Cortex of kidney (tissue), 1 donor: ENCODE measurements around the gene HNRNPF.
"Not testable (repeated sequence)": the region's sequence is repeated elsewhere in the genome, so short reads cannot be mapped to it uniquely, and the experiment has no call there.

Source experiments
- DNase-seq: peaks from one replicate; lab custom pipeline; 2025; lab: John Stamatoyannopoulos, UW

Gene HNRNPF, protein sequence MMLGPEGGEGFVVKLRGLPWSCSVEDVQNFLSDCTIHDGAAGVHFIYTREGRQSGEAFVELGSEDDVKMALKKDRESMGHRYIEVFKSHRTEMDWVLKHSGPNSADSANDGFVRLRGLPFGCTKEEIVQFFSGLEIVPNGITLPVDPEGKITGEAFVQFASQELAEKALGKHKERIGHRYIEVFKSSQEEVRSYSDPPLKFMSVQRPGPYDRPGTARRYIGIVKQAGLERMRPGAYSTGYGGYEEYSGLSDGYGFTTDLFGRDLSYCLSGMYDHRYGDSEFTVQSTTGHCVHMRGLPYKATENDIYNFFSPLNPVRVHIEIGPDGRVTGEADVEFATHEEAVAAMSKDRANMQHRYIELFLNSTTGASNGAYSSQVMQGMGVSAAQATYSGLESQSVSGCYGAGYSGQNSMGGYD

DNA sequence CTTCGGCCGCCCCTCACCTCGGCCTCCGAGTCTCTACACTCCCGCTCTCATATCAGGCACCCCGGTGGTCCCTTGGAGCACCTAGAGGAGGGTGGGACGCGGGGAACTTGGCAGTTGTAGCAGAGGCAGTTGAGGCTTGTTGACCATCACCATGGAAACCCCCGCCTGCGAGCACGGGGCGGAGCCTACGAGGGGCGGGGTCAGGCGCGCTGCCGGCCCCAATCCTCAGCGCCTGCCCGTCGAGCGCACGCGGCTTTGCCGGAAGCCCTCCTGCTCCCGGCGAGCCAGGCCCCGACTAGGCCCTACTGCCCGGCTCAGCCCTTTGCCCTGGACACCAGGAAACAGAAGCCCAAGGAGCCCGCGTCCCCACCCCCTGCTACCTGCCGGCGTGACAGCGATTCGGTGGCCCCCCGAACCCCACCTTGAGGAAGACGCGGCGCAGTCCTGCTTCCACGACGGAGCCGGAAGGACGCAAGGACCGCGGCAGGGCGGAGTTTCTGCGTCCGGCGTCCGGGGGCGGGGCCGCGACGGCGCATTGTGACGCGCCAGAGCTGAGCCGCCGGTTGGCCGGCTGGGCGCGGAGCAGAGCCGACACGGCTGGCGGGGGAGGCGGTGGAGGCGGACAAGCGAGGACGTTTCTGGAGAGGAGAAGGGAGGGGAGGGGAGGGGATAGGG, at the start of gene HNRNPF:
Gene HNRNPF (minus strand): TSS at position 477 of the 675 bp plus-strand sequence. CDS start 21,302 bp downstream, outside the sequence.
- peak; percentile 83 for DNase-seq

DNA sequence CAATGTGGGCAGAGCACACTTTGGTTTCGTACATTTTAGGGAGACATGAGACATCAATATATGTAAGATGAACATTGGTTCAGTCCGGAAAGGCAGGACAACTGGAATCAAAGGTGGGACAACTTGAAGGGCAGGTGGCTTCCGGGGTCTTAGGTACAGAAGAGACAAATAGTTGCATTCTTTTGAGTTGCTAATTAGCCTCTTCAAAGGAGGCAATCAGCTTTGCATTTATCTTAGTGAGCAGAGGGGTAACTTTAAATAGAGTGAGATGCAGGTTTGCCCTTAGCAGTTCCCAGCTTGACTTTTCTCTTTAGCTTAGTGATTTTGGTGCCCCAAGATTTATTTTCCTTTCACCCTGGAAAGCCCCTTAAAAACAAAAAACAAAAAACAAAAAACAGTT, 49.2 kb upstream of the HNRNPF start:
- no peak for DNase-seq

DNA sequence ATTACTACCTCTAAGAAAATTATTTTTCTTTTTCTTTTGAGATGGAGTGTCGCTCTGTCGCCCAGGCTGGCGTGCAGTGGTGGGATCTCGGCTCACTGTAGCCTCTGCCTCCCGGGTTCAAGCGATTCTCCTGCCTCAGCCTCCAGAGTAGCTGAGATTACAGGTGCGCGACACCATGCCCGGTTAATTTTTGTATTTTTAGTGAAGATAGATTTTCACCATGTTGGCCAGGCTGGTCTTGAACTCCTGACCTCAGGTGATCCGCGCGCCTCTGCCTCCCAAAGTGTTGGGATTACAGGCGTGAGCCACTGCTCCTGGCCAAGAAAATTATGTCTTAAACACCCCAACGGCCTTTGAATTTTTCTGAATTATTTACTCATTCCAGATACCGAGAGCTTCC, 47.6 kb upstream of the HNRNPF start:
- DNase-seq, result not testable (repeated sequence)

DNA sequence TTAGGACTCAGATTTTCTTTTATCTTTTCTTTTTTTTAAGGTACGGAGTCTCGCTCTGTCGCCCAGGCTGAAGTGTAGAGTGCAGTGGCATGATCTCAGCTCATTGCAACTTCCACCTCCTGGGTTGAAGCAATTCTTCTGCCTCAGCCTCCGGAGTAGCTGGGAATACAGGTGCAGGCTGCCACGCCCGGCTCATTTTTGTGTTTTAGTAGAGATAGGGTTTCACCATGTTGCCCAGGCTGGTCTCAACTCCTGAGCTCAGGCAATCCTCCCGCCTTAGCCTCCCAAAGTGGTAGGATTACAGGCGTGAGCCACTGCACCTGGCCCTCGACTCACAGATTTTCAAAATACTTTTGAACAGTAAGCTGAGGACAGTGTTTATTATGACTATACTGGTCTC, 45.0 kb upstream of the HNRNPF start:
- DNase-seq, result not testable (repeated sequence)

DNA sequence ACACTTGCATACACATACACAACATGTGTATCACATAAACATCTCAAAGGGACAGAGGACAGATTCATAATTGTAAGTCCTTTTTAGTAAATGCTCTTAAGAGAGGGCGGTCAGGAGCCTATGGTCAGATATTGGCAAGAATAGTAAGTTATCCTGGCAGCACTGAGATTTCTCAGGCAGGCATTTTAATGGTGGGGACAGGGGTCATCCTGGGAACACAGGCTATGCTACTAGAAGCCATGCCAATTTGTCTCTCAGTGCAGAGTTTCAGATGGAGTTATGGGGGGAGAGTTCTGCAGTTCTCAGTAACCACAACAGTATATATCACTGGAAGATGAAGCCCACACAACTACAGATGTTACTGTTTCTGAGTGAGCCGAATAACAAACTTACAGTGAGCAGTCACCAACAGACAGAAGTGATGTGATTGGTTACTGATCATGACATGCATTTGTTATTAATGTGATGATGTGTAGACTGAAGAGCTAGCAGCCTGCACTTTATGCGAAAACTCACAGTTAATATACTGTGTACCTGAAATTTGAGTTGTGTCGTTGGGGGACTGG, 44.4 kb upstream of the HNRNPF start:
- DNase-seq, result no peak

DNA sequence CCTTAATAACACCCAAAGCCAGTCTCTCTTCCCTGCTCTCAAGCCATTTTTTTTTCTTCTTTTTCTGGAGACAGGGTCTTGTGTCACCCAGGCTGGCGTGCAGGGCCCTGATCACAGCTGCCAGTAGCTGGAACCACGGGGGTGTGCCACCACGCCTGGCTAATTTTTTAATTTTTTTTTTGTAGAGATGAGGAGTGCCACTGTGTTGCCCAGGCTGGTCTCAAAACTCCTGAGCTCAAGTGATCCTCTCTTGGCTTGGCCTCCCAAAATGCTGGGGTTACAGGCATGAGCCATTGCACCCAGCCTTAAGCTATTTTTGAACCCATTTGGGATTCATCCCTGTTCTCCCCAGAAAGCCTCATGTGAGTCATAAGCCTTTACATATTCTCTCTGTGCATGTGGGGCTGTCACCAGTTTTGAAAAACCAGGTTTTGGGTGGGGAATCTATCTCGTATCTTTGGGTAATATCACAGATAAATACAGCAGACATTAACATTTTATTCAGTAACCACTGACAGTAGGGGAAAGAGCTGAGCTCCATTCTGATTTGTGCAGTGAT, 43.4 kb upstream of the HNRNPF start:
- DNase-seq, result no peak

DNA sequence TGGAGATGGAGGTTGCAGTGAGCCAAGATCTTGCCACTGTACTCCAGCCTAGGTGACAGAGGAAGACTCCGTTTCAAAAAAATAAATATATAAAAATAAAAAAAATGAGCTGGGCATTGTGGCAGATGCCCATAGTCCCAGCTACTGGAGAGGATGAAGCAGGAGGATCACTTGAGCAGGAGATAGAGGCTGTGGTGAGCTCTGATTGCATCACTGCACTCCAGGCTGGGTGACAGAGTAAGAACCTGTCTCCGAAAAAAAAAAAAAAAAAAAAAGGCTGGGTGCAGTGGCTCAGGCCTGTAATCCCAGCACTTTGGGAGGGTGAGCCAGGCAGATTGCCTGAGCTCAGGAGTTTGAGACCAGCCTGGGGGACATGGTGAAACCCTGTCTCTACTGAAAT, 39.8 kb upstream of the HNRNPF start:
- DNase-seq, result no peak

DNA sequence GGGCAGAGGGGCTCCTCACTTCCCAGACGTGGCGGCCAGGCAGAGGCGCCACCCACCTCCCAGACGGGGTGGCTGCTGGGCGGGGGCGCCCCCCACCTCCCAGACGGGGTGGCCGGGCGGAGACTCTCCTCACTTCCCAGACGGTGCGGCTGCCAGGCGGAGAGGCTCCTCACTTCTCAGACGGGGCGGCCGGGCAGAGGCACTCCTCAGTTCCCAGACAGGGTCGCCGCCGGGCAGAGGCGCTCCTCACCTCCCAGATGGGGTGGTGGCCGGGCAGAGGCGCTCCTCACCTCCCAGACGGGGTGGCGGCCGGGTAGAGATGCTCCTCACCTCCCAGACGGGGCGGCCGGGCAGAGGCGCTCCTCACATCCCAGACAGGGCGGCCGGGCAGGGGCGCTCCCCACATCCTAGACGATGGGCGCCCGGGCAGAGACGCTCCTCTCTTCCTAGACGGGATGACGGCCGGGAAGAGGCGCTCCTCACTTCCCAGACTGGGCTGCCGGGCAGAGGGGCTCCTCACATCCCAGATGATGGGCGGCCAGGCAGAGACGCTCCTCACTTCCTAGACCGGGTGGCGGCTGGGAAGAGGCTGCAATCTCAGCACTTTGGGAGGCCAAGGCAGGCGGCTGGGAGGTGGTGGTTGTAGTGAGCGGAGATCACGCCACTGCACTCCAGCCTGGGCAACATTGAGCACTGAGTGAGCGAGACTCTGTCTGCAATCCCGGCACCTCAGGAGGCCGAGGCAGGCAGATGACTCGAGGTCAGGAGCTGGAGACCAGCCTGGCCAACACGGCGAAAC, 37.4 kb upstream of the HNRNPF start:
- DNase-seq, result not testable (repeated sequence)

DNA sequence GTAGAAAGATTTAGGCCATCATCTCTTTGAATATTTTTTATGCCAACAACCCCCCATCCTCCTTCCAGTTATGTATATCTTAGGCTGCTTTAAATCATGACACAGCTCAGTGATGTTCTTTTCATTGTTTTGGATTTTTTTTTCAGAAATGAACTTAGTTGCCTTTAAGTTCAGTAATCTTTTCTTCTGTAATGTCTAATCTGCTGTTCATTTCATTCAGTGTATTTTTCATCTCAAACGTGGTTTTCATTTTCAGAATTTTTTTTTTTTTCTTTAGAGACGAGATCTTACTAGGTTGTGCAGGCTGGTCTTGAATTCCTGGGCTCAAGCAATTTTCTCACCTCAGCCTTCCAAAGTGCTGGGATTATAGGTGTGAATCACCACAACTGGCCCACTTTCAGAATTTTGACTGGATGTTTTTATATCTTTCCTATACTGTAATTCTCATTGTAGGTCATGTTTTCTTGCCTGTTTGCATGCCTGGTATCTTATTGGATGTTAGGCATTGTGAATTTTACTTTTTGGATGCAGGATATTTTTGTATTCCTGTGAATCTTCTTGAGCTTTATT, 36.0 kb upstream of the HNRNPF start:
- DNase-seq, result no peak

DNA sequence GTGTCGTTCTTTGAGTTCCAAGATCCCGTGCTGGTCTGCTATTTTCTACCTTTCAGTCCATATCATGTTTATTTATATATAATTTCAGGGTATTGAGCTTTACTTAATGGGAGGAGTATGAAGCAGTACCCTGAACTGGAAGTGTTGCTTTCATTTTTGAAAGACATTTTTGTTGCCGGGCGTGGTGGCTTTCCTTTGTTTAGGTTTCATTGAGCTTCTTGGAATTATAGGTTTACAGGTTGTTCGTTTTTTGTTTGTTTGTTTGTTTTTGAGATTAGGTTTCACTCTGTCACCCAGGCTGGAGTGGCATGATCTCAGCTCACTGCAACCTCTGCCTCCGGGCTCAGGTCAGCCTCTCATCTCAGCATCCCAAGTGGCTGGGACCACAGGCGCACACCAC, 35.3 kb upstream of the HNRNPF start:
- no peak for DNase-seq

DNA sequence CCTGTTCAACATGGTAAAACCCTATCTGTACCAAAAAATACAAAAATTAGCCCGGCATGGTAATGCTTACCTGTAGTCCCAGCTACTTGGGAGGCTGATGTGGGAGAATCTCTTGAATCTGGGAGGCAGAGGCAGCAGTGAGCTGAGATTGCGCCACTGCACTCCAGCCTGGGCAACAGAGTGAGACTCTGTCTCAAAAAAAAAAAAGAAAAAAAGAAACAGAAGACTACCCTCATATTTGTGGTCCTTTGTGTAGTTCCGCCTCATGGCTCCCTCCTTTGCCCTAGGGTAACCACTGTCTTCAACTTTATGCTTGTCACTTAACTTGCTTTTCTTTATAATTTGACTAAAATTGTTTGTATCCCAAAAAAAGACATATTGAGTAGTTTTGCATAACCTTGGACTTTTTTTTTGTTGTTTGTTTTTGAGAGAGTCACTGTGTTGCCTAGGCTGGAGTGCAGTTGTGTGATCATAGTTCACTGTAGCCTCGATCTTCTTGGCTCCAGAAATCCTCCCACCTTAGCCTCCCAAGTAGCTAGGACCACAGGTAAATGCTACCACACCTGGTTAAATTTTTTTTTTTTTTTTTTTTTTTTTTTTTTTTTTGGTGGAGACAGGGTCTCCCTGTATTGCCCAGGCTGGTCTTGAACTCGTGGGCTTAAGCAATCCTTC, 31.6 kb upstream of the HNRNPF start:
- no peak for DNase-seq

DNA sequence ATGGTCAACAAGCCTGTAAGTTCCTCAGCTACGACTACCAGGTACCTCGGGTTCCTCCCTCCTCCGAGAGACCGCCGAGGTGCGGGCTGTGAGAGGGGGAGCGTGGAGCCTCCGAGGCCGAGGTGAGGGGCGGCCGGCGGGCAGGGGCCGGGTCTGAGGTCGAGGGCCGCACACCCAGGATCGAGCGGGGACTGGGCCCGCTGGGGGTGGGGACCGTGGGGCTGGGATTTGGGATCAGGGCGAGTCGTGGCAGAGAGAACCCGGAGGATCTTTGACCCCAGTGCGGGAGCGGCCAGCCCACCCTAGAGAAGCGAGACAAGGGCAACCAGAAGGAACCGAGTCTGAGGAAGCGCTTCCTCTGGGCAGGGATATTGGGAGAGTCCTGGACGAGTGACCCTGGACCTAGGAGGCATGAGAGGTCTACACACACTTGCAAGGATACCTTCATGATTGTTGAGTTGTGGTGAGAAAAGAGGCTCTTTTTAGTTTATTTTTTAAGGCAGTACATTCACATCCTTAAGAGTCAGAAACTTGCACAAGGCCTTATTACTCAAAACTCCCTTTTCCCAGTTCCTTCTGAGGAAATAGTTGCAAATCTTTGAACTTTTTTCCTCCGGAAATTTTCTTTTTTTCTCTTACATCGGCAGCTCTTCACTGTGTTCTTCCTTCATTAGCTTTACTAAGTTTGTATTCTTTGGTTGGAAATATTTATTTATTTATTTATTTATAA, 28.3 kb upstream of the HNRNPF start:
- no peak for DNase-seq

DNA sequence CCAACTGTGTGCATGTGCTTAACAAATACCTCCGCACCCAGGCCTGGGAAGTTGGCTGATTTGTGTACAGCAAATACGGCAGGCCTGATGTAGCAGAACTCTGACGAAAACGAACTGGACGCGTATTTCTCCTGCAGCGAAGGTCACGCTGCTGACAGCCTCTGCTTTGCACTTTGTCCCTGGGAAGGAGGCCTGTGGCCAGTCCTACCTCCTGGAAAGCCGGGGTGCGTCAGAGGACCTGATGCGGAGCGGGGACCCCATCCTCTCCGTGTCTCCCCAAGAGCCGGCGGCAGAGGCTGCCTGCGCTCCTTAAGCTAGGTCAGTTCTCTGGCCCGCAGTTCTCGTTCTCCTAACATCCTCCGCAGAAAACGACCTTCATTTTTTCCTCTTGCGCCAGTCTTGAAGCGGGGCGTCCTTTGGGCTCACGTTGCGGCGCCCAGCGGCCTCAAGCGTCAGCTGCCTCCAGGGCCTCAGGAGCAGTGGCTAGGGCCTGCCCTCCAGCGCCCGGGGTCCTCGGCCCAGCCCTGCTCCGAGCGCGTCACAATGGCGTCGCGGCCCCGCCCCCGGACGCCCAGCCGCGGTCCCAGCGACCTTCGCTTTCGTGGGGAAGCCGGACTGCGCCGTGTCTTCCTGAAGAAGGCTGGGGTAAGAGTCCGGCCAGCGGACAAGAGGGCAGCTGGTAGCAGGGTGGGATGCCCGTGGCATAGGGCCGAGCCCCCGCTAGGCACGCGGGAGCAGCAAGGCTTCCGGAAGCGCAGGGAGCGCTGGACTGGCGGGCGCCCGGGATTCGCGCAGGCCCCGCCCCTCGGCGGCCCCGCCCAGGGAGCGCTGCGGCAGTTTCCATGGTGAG, 27.5 kb upstream of the HNRNPF start, which contains the start of gene ZNF487:
Gene ZNF487 (plus strand): TSS at position 821 of the 850 bp plus-strand sequence. CDS start 38,703 bp downstream, outside the sequence.
- peak; percentile 47 for DNase-seq

DNA sequence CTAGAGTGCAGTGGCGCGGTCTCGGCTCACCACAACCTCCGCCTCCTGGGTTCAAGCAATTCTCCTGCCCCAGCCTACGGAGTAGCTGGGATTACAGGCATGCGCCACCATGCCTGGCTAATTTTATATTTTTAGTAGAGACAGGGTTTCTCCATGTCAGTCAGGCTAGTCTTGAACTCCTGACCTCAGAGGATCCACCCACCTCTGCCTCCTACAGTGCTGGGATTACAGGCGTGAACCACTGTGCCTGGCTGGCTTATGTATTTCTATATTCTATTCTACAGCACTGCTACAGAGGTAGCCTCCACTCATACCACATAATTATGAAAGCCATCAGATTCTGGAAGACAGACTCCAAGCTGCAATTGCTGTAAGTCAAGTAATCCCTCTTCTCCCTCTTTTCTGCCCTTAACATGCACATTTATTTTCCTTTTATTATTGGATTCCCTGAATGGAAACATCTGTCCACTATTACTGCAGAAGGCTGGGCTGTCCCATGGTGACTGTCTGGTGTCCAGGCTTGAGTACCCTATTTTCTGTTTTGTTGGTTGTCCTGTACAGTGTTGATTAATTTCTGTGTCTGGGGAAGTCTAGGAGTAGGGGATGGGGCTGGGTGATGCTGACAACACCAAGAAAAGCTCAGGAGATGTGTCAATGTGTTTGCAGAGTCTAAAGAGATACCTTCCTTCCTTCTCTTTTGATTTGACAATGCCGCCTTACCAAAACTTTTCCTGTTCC, 22.1 kb upstream of the HNRNPF start:
- no peak for DNase-seq

DNA sequence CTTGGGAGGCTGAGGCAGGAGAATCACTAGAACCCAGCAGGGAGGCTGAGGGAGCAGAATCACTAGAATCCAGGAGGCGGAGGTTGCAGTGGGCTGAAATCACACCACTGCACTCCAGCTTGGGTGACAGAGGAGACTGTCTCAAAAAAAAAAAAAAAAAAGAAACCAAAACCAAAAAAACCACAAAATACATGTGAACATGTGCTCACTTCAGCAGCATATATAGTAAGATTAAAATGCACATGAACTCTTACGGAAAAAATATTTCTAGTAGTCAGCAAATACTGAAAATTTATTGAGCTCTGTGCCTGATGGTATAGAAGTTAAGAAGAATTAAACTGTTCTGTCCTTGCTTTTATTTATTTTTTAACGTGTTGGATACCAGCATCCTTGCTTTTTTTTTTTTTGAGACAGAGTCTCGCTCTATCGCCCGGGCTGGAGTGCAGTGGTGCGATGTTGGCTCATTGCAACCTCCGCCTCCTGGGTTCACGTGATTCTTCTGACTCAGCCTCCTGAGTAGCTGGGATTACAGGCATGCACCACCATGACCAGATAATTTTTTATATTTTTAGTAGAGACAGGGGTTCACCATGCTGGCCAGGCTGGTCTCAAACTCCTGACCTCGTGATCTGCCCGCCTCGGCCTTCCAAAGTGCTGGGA, 18.3 kb upstream of the HNRNPF start:
- no peak for DNase-seq

DNA sequence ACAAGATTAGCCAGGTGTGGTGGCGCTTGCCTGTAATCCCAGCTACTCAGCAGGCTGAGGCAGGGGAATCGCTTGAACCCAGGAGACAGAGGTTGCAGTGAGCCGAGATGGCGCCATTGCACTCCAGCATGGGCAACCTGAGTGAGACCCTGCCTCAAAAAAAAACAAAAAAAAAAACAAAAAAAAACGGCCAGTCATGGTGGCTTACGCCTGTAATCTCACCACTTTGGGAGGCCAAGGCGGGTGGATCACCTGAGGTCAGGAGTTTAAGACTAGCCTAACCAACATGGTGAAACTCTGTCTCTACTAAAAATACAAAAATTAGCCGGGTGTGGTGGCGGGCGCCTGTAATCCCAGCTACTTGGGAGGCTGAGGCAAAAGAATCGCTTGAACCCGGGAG, 17.5 kb upstream of the HNRNPF start:
- not testable (repeated sequence) for DNase-seq

DNA sequence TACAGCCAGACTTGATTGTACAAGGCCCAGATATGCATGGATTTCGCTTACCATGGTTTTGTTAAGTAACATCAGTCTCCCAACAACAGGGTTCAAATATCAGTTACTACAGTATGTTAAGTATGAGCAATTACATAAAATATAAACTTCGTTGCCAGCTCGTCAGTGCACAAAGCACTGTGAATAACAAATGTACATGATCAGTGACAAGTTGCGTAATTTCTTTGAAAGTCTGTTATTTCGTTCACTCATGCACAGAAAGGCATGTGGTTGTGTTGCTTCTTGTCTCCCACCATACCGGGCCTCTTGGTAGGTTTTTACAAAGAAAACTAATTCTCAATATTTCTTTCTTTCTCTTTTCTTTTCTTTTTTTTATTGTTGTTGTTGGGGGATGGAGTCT, 15.4 kb upstream of the HNRNPF start:
- DNase-seq, result no peak

DNA sequence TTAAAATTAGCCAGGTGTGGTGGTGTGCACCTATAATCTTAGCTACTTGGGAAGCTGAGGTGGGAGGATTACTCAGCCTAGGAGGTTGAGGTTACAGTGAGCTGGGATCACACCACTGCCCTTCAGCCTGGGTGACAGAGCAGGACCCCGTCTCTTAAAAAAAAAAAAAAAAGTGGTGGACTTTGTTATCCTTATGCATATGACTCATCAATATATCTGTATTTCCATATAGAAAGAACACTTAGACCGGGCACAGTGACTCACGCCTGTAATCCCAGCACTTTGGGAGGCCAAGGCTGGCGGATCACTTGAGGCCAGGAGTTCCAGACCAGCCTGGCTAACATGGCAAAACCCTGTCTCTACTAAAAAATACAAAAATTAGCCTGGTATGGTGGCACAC, 13.0 kb upstream of the HNRNPF start:
- not testable (repeated sequence) for DNase-seq
